ENCODE results near the gene CLDN14. TPM values are rescaled to one million over a fixed set of nuclear protein-coding genes. Genes with fewer than 3 reads are reported as not detected.
"Not testable (repeated sequence)": the region's sequence is repeated elsewhere in the genome, so short reads cannot be mapped to it uniquely, and the experiment has no call there.

The CLDN14 gene
- total RNA-seq, 2 experiments from 2014 or later, result not detected

DNA sequence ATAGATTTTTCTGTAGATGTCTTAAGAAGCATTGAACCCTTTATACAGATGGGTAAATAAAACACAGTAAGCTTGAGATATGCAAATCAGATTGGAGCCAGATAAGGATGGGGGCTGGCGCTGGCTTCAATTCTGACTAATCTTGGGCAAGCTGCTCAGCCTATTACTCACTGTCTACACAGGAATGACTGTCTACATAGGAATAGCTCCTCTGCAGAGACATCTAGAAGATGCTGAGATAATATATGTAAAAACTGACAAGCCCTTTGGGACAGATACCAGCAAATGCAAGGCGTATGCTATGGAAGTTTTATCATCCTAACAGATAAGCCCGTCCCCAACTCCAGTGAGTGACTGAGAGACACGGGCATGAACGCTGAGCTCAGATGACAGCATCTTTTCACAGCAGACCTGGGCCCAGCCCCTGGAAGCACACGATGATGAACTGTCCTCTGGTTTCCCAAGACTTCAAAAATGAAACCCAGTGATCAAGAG, 1.7 kb downstream of the CLDN14 start:
- CTCF ChIA-PET (ENCODE audit: unreplicated experiment), result no interaction called here
- DNase-seq (ENCODE audit: low spot score), result no peak
- no peaks in the 10 kb centered on the region for H4K20me1 ChIP-seq (ENCODE audit: insufficient read depth, low read length)
- POLR2A ChIA-PET, result interaction anchor here (0.6 kb wide), 1 partner anchor 119 kb away, joined by 4 read pairs; no protein-coding TSS in a partner anchor
- H3K36me3 ChIP-seq (ENCODE audit: insufficient read depth, low read length), result no peaks in the 10 kb centered on the region
- no peaks in the 10 kb centered on the region for H3K4me1 ChIP-seq (ENCODE audit: insufficient read depth, low read length, poor library complexity, severe bottlenecking)
- TF ChIP-seq EZH2phosphoT487 (IDR thresholded peaks at IDR 0.05; ENCODE audit: borderline replicate concordance, low read depth, low read length), result no peak
- TF ChIP-seq, protein P1, sequence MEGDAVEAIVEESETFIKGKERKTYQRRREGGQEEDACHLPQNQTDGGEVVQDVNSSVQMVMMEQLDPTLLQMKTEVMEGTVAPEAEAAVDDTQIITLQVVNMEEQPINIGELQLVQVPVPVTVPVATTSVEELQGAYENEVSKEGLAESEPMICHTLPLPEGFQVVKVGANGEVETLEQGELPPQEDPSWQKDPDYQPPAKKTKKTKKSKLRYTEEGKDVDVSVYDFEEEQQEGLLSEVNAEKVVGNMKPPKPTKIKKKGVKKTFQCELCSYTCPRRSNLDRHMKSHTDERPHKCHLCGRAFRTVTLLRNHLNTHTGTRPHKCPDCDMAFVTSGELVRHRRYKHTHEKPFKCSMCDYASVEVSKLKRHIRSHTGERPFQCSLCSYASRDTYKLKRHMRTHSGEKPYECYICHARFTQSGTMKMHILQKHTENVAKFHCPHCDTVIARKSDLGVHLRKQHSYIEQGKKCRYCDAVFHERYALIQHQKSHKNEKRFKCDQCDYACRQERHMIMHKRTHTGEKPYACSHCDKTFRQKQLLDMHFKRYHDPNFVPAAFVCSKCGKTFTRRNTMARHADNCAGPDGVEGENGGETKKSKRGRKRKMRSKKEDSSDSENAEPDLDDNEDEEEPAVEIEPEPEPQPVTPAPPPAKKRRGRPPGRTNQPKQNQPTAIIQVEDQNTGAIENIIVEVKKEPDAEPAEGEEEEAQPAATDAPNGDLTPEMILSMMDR (conservative IDR thresholded peaks at IDR 0.05; ENCODE audit: low read length), result no peak
- no TSS peak for BruUV-seq (replicated peaks)
- H3K79me2 ChIP-seq (ENCODE audit: insufficient read depth, low read depth, low read length), result no peaks in the 10 kb centered on the region
- H3K9me2 ChIP-seq (ENCODE audit: insufficient read depth, low read length), result no peaks in the 10 kb centered on the region
- intact Hi-C loops (cut with micrococcal nuclease; ENCODE audit: unreplicated experiment), result no loop called here
- no peaks in the 10 kb centered on the region for H3K9me3 ChIP-seq (ENCODE audit: low read length)
- H3K4me3 ChIP-seq (ENCODE audit: low read depth, low read length, poor library complexity, severe bottlenecking), result no peak overlapping the region
- no peak overlapping the region for H2AFZ ChIP-seq (ENCODE audit: low read length)
- no peak overlapping the region for H3K4me2 ChIP-seq (ENCODE audit: low read length)
- no peak overlapping the region for H3K27ac ChIP-seq (ENCODE audit: low read depth, low read length, poor library complexity, severe bottlenecking)

DNA sequence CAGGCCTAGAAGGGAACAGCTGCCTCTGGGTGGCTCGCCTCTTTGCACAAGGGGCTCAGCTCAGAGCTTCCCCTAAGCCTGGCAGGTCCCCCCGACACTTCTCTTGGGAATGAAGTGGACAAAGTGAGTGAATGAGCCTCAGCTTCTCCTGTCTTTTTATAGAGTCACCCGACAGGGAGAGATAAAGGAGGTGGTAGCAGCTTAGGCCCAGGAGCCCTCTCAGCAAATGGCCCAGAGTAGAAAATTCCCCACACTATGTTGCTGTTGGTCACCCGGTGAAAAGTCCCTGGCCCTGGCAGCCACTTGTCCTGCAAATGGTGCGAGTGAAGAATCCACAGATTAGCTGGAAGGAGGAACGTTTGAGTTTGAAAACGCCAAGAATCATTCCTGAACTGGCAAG, 2.4 kb downstream of the CLDN14 start:
- POLR2A ChIA-PET, result no interaction called here
- Histone ChIP-seq H3K27ac (ENCODE audit: low read depth, low read length, poor library complexity, severe bottlenecking) (no peak overlapping the region), H4K20me1 (ENCODE audit: insufficient read depth, low read length) (no peaks in the 10 kb centered on the region), H3K4me1 (ENCODE audit: insufficient read depth, low read length, poor library complexity, severe bottlenecking) (no peaks in the 10 kb centered on the region), H3K79me2 (ENCODE audit: insufficient read depth, low read depth, low read length) (no peaks in the 10 kb centered on the region), H3K4me2 (ENCODE audit: low read length) (no peak overlapping the region), H3K9me2 (ENCODE audit: insufficient read depth, low read length) (no peaks in the 10 kb centered on the region), H3K36me3 (ENCODE audit: insufficient read depth, low read length) (no peaks in the 10 kb centered on the region), H2AFZ (ENCODE audit: low read length) (no peak overlapping the region), H3K4me3 (ENCODE audit: low read depth, low read length, poor library complexity, severe bottlenecking) (no peak overlapping the region), H3K9me3 (ENCODE audit: low read length) (no peaks in the 10 kb centered on the region)
- intact Hi-C loops (cut with micrococcal nuclease; ENCODE audit: unreplicated experiment), result no loop called here
- no TSS peak for BruUV-seq (replicated peaks)
- no peak for DNase-seq (ENCODE audit: low spot score)
- TF ChIP-seq EZH2phosphoT487 (IDR thresholded peaks at IDR 0.05; ENCODE audit: borderline replicate concordance, low read depth, low read length), result no peak
- TF ChIP-seq, protein P1 (conservative IDR thresholded peaks at IDR 0.05; ENCODE audit: low read length), result no peak
- CTCF ChIA-PET (ENCODE audit: unreplicated experiment), result no interaction called here

DNA sequence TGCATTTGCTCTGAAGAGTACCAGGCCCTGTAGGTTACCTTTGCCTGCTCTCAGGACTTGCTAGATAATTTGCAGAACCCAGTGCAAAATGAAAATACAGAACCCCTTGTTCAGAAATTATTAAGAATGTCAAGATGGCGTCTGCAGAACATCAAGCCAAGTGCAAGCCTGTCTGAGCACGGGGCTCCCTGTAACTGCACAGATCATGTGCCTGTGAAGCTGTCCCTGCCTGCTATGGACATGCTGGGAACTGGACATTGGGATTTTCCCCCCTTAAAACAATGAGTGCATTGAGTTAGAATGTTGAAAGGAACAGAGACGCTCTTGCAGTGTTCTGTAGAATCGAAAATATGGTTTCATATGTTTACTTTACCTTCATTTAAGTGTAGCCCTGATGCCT, 2.9 kb downstream of the CLDN14 start:
- ChIA-PET POLR2A (no interaction called here), CTCF (ENCODE audit: unreplicated experiment) (no interaction called here)
- TF ChIP-seq, protein P1 (conservative IDR thresholded peaks at IDR 0.05; ENCODE audit: low read length), result no peak
- no peak for TF ChIP-seq EZH2phosphoT487 (IDR thresholded peaks at IDR 0.05; ENCODE audit: borderline replicate concordance, low read depth, low read length)
- H3K27ac ChIP-seq (ENCODE audit: low read depth, low read length, poor library complexity, severe bottlenecking), result no peak overlapping the region
- no peak for DNase-seq (ENCODE audit: low spot score)
- H3K4me2 ChIP-seq (ENCODE audit: low read length), result no peak overlapping the region
- H4K20me1 ChIP-seq (ENCODE audit: insufficient read depth, low read length), result no peaks in the 10 kb centered on the region
- no peaks in the 10 kb centered on the region for H3K9me3 ChIP-seq (ENCODE audit: low read length)
- no peak overlapping the region for H3K4me3 ChIP-seq (ENCODE audit: low read depth, low read length, poor library complexity, severe bottlenecking)
- no peaks in the 10 kb centered on the region for H3K36me3 ChIP-seq (ENCODE audit: insufficient read depth, low read length)
- intact Hi-C loops (cut with micrococcal nuclease; ENCODE audit: unreplicated experiment), result no loop called here
- no peaks in the 10 kb centered on the region for H3K4me1 ChIP-seq (ENCODE audit: insufficient read depth, low read length, poor library complexity, severe bottlenecking)
- H2AFZ ChIP-seq (ENCODE audit: low read length), result no peak overlapping the region
- BruUV-seq (replicated peaks), result no TSS peak
- no peaks in the 10 kb centered on the region for H3K9me2 ChIP-seq (ENCODE audit: insufficient read depth, low read length)
- H3K79me2 ChIP-seq (ENCODE audit: insufficient read depth, low read depth, low read length), result no peaks in the 10 kb centered on the region

DNA sequence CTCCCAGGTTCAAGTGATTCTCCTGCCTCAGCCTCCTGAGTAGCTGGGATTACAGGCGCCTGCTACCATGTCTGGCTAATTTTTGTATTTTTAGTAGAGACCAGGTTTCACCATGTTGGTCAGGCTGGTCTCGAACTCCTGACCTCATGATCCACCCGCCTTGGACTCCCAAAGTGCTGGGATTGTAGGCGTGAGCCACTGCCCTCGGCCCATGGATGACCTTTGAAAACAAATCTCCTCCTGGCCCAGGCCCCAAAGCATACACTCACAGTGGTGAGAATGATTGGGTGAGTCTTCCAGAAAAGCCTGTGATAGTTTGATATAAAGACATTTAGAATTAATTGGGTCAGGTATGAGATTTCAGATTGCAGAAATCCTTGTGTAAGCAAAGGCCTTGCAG, 3.4 kb downstream of the CLDN14 start:
- H3K36me3 ChIP-seq (ENCODE audit: insufficient read depth, low read length); H3K9me3 ChIP-seq (ENCODE audit: low read length); H3K79me2 ChIP-seq (ENCODE audit: insufficient read depth, low read depth, low read length); BruUV-seq (replicated peaks); DNase-seq (ENCODE audit: low spot score); H3K4me2 ChIP-seq (ENCODE audit: low read length); H3K9me2 ChIP-seq (ENCODE audit: insufficient read depth, low read length); intact Hi-C loops (cut with micrococcal nuclease; ENCODE audit: unreplicated experiment); H3K4me1 ChIP-seq (ENCODE audit: insufficient read depth, low read length, poor library complexity, severe bottlenecking); H3K4me3 ChIP-seq (ENCODE audit: low read depth, low read length, poor library complexity, severe bottlenecking); H4K20me1 ChIP-seq (ENCODE audit: insufficient read depth, low read length); POLR2A ChIA-PET; H3K27ac ChIP-seq (ENCODE audit: low read depth, low read length, poor library complexity, severe bottlenecking); CTCF ChIA-PET (ENCODE audit: unreplicated experiment); H2AFZ ChIP-seq (ENCODE audit: low read length): not testable (repeated sequence)
